ENCODE data around the gene SLC26A6.

The SLC26A6 gene

DNA sequence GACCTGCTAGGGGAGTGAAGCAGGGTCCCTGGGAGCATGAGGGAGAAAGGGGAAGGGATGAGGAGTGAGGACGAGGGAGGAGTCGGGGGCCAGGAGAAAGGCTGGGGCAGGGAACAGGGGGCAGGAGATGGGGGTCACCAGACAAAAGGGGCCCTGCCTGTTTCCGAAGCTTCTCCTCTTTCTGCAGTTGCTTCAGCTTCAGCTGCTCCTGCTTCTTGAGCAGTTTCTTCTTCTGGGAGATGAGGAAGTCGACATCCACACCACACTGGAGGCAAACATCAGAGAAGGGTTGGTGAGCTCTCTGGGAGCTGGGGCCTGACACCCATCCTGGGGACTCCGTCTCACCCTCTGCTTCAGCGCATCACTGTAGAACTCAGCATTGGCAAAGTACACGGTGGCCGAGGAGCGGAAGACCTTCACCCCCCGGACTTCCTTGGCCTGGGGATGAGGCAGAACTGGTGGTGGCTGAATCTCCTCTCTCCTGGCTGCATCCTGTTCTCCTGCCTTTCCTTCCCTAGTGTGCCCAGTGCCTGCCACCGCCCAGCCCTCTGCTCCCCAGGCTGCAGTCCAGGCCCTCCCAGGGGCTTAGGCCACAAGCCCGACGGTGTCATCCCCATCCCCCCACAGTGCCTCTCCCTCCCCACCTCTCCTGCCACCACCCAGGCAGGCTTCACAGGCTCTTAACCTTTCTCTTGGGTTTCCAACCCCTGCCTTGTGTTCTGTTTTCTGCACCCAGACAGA, 6.8 kb downstream of the SLC26A6 start:
- peaks cover 13% of the 10 kb centered on the region for H3K4me1 Mint-ChIP-seq
- ATAC-seq, result no peak
- H3K36me3 Mint-ChIP-seq, result peaks cover 55% of the 10 kb centered on the region
- peak overlapping the region; percentile 61 for H3K27ac Mint-ChIP-seq
- H3K9me3 Mint-ChIP-seq, result no peaks in the 10 kb centered on the region
- no peak overlapping the region for H3K4me3 Mint-ChIP-seq
- no peak for DNase-seq (ENCODE audit: low spot score in 2 of 2)

DNA sequence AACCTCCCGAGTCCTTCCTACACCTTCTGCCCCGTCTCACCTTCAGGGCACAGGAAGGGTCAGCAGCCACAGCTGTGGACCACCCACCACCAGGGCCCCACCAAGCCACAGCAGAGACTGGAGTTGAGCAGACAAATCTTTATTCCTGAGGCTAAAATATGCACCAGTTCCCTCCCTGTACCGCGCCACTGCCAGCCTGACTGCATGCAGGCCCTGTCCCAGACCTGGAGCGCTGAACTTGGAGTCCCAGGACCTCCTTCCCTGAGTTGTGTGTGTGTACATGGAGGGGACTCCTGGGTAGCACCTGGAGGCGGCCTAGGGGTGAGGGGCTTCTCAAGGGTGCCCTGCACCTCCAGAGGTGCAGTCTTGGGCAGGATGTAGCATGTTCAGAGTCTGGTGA, 9.7 kb downstream of the SLC26A6 start:
- Mint-ChIP-seq H3K9me3 (no peaks in the 10 kb centered on the region), H3K4me1 (peaks cover 7% of the 10 kb centered on the region), H3K27ac (no peak overlapping the region), H3K36me3 (peaks cover 42% of the 10 kb centered on the region), H3K4me3 (no peak overlapping the region)
- ATAC-seq (no peak), DNase-seq (ENCODE audit: low spot score in 2 of 2) (no peak)

DNA sequence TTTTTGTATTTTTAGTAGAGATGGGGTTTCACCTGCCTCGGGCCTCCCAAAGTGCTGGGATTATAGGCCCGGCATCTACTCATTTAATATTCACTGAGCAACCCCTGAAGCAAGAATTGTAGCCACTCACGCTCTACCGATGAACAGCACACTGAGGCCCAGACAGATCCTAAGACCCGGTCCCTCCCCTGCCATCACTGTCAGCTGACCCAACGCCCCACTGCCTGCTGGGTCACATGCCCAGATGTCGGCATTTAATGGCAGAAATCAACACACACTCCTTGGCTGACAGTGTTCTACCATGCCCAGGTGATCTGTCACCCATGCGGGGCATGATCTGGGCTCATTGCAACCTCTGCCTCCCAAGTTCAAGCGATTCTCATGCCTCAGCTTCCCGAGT, 10.5 kb downstream of the SLC26A6 start:
- Mint-ChIP-seq H3K27ac (peak overlapping the region; percentile 69), H3K4me1 (peaks cover 7% of the 10 kb centered on the region)
- ATAC-seq, result no peak

DNA sequence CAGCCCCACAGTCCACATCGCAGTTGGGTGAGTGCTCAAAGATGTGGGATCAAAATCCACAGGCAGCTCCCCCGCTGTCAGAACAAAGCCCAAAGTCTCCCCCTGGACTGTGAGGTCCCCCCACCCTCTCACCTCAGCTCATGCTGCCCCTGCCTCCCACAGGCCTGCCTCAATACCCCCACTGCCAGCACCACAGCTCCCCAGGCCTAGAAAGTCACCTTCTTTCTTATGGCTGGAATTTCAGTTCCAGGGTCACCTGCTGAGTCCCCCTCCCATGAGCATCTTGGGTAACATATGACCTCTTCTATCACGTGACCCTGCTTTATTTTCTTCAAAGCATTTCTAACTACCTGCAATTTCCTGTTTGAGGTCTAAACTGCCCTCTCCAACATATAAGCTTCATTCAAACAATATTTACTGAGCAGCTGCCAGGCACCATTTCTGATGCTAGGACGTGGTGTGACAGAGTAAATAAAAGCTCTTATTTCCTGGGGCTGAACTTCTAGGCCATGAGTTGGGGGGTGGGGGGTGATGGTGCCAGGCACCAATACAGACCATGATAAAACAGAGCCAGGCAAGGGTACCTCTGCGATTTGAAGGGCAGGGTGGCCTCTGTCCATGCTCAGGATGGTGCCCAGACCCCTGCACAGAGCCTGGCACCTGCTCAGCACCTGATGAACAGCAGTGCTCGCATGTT, 11.3 kb downstream of the SLC26A6 start:
- ATAC-seq, result no peak
- peaks cover 34% of the 10 kb centered on the region for H3K36me3 Mint-ChIP-seq
- DNase-seq (ENCODE audit: low spot score in 2 of 2), result no peak
- no peak overlapping the region for H3K4me3 Mint-ChIP-seq
- no peaks in the 10 kb centered on the region for H3K9me3 Mint-ChIP-seq
- peaks cover 7% of the 10 kb centered on the region for H3K4me1 Mint-ChIP-seq
- peak overlapping the region; percentile 69 for H3K27ac Mint-ChIP-seq

More for the DNA sequence above, 10.5 kb downstream of the SLC26A6 start:
- no peak overlapping the region for H3K4me3 Mint-ChIP-seq
- peaks cover 38% of the 10 kb centered on the region for H3K36me3 Mint-ChIP-seq
- no peak for DNase-seq (ENCODE audit: low spot score in 2 of 2)
- H3K9me3 Mint-ChIP-seq, result no peaks in the 10 kb centered on the region

DNA sequence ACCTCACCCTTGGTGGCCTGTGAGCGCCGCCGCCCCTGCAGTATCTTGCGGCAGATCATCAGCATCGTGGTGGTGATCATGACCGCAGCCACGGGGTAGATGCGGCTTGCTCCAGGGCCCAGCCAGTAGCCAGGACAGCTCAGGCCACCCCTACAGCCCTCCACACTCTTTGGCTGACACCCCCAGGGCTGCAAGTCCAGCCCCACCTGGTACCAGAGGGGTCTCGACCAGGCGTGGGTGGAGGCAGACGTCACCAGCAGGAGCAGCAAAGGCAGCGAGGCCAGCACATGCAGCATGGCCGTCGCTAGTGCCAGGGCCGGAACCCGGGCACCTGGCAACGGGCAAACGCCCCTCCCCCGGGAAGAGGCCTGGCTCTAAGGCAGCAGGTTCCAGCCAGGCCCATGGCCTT, 13.8 kb downstream of the SLC26A6 start, which contains the start of gene TMEM89:
TMEM89 (minus strand) TSS at position 309 of the 409 bp plus-strand sequence; CDS start at position 296, 13 bp downstream.
- peaks cover 7% of the 10 kb centered on the region for H3K9me3 Mint-ChIP-seq
- DNase-seq (ENCODE audit: low spot score in 2 of 2), result no peak
- no peak for ATAC-seq
- H3K4me3 Mint-ChIP-seq, result no peak within 1 kb of the TSS
- peaks cover 12% of the 10 kb centered on the region for H3K36me3 Mint-ChIP-seq
- H3K27ac Mint-ChIP-seq, result no peak within 1 kb of the TSS
- H3K4me1 Mint-ChIP-seq, result no peaks in the 10 kb centered on the region

DNA sequence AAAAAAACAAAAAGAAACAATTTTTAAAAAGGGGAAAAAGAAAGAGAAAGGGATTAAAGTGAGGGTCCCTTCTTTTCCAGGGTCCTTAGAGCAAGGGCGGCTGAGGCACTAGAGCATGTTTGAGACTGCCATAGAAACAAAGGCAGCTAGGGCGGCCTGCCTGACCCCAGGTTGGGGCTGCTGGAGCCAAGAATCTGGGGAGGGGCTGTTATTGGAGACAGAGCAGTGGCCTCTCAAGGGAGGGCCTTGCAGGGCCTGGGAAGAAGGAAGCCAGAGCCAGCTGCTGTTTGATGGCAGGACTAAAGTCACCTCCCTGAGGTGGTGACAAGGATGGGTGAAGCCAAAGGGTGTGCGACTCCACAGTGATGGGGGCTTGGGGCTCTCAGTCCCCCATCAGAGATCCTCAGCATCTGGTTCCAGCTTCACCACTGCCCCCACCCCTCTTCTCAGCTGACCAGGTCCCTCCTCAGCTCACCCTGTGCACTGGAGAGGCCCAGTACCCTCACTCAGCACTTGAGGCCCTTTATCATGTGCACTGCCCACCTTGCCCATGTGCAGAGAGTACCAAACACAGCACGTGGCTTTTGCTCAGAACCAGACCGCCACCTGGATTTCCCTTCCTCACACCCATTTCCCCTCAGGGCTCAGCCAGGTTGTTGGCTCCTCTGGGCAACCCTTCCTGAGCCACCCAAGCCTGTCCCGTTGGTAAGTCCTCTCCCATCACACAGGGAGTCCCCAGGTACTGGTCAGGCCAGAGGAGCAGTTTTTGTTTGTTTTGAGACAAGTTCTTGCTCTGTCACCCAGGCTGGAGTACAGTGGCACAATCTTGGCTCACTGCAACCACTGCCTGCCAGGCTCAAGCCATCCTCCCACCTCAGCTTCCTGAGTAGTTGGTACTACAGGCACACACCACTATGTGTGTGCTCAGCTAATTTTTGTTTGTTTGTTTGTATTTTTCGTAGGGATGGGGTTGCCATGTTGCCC, 15.4 kb downstream of the SLC26A6 start:
- ATAC-seq (peak; percentile 26), DNase-seq (ENCODE audit: low spot score in 2 of 2) (no peak)
- Mint-ChIP-seq H3K4me3 (no peak overlapping the region), H3K27ac (peak overlapping the region; percentile 55), H3K36me3 (no peaks in the 10 kb centered on the region), H3K9me3 (peaks cover 7% of the 10 kb centered on the region), H3K4me1 (no peaks in the 10 kb centered on the region)

DNA sequence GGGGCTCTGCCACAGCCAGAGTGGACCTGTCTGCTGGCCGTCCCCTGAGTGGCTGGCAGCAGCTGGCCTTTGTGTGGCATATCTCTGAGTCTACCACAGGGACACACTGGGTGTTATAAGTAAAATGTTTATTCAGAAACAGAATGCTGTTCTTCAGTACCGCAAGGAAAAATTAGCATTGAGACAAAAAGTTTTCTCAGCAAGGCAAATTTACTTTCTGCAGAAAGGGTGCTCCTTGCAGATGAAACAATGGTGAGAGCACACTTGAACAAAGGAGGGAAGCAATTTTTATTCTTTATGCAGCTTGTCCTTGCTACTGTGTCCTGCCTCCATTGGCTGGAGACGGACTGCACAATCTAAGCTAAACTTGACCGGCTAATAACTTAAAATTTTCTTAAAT, 17.7 kb downstream of the SLC26A6 start:
- H3K27ac Mint-ChIP-seq, result no peak overlapping the region
- peaks cover 7% of the 10 kb centered on the region for H3K9me3 Mint-ChIP-seq
- no peak overlapping the region for H3K4me3 Mint-ChIP-seq
- peaks cover 12% of the 10 kb centered on the region for H3K4me1 Mint-ChIP-seq
- no peak for ATAC-seq
- no peaks in the 10 kb centered on the region for H3K36me3 Mint-ChIP-seq
- DNase-seq (ENCODE audit: low spot score in 2 of 2), result no peak

DNA sequence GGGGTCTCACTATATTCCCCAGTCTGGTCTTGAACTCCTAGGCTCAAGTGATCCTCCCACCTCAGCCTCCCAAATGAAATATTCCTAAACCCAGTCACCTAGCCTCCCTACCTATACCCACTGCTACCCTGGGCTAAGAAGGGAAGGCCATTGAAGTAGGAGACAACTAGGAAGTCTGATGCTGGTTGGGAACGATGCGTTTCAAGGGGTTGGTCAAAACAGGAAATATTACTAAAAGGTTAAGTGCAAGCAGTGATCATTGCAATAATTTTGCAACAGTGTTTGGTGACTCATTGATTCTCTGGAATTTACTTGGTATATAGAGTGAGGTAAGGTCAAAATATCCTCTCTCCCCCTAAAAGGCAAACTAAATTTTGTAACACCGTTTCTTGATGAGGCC, 21.2 kb downstream of the SLC26A6 start:
- Mint-ChIP-seq H3K4me3 (peak overlapping the region; percentile 11), H3K27ac (peak overlapping the region; percentile 90), H3K4me1 (peaks cover 18% of the 10 kb centered on the region), H3K36me3 (peaks cover 9% of the 10 kb centered on the region), H3K9me3 (peaks cover 7% of the 10 kb centered on the region)
- ATAC-seq (peak; percentile 68), DNase-seq (ENCODE audit: low spot score in 2 of 2) (peak in 1 of 2 donors; percentile 60)

DNA sequence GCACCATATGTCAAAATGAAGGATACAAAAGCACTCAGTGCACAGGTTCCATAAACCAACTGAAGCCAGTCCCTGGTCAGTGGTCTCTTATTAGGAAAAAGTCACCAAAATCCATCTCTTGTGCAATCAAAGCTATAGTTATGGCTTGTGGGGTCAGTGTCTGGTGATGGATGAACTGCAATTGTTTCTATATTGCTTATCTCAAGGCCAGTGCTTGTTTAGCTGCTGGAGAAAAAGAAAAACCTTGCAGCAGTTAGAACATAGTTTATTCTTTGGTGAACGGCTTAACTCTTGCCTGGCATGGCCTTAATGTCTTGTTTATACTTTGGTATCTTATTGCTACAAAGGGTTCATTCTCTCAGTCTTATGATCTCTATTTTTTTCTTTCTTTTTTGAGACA, 23.0 kb downstream of the SLC26A6 start:
- peaks cover 25% of the 10 kb centered on the region for H3K36me3 Mint-ChIP-seq
- H3K27ac Mint-ChIP-seq, result peak overlapping the region; percentile 87
- no peak for ATAC-seq
- peaks cover 3% of the 10 kb centered on the region for H3K9me3 Mint-ChIP-seq
- H3K4me1 Mint-ChIP-seq, result peaks cover 27% of the 10 kb centered on the region
- DNase-seq (ENCODE audit: low spot score in 2 of 2), result no peak
- H3K4me3 Mint-ChIP-seq, result no peak overlapping the region

DNA sequence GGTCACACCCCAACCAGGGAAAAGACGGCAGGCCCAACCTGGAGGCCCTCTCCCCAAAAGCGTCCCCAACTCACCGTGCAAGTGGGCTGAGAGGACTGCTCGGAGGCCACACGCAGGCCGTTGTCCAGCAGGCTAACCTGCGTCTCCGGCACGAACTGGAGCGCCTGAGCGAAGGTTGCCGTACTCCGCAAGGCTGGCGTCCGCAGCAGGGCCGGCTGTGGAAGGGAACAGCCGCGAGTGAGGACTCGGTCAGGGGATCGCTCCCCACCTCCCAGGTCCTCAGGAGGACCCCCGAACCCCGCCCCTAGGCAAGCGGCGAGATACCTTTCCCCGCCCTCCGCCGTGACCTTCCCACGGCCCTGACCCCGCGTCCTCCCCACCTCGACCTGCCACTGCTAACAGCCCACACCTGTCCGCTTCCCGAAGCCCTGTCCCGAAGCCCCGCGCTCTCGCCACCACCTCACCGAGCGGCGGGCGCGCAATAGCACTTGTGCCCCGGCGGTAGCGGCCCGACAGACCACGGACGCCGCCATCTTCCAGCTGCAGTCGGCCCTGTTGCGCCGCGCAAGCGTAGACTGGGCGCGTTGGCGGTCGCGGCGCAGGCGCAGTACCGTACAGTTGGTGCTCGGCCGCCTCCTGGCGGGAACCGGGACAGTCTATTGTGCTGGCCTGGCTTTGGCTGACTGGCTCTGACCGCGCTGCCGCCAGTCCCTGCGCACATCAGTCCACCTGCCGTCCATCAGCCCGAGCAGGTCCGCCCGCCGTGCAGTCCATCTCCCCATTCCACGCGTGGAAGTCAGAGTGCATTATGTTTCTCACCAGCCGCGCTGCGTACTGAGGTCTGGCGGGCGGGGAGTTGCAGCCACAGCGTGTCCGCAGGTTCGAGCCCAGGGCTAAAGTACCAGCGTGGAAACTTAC, 25.9 kb downstream of the SLC26A6 start, which contains the start of gene UQCRC1:
UQCRC1 (minus strand) TSS at position 559 of the 918 bp plus-strand sequence; CDS start at position 533, 26 bp downstream.
- H3K27ac Mint-ChIP-seq, result peak within 1 kb of the TSS; percentile 96
- peaks cover 55% of the 10 kb centered on the region for H3K36me3 Mint-ChIP-seq
- peak; percentile 97 for ATAC-seq
- H3K4me3 Mint-ChIP-seq, result peak within 1 kb of the TSS; percentile 96
- no peaks in the 10 kb centered on the region for H3K9me3 Mint-ChIP-seq
- peaks cover 25% of the 10 kb centered on the region for H3K4me1 Mint-ChIP-seq
- peak; percentile 90 to 95 for DNase-seq (ENCODE audit: low spot score in 2 of 2)

DNA sequence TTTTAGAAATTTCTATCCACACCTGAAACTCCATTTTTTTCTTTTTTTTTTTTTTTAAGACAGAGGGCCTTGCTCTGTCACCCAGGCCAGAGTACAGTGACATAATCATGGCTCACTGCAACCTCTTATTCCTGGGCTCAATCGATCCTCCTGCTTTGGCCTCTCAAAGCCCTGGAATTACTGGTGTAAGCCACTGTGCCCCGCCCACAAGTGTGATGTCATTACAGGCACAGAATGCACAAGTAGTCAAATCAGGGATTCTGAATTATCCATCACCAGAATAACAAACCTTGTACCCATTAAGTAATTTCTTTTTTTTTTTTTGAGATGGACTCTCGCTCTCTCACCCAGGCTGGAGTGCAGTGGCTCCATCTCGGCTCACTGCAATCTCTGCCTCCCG, 27.7 kb downstream of the SLC26A6 start:
- no peak for DNase-seq (ENCODE audit: low spot score in 2 of 2)
- ATAC-seq, result no peak
- Mint-ChIP-seq H3K27ac (no peak overlapping the region), H3K36me3 (peaks cover 73% of the 10 kb centered on the region), H3K4me1 (peaks cover 14% of the 10 kb centered on the region), H3K9me3 (no peaks in the 10 kb centered on the region), H3K4me3 (no peak overlapping the region)

DNA sequence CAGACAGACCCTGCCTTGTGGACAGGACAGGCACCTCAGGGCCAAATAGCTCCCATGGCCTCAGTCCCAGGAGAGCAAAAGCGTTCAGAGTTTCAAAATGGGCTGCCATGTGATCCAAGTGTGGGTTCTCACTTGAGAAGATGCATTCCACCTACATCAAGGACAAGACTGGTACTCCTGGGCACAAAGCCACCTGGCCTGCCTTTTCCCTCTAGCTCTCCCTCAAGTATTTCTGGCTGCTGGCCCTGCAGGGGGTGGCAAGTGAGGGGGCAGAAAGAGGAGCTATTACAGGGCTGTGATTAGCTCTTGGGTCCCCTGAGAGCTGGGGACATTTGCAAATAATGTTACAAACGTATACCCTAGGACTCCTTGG, 33.7 kb downstream of the SLC26A6 start:
- ATAC-seq (no peak), DNase-seq (ENCODE audit: low spot score in 2 of 2) (no peak)
- Mint-ChIP-seq H3K9me3 (no peaks in the 10 kb centered on the region), H3K4me3 (no peak overlapping the region), H3K36me3 (peaks cover 87% of the 10 kb centered on the region), H3K27ac (no peak overlapping the region), H3K4me1 (peaks cover 9% of the 10 kb centered on the region)

DNA sequence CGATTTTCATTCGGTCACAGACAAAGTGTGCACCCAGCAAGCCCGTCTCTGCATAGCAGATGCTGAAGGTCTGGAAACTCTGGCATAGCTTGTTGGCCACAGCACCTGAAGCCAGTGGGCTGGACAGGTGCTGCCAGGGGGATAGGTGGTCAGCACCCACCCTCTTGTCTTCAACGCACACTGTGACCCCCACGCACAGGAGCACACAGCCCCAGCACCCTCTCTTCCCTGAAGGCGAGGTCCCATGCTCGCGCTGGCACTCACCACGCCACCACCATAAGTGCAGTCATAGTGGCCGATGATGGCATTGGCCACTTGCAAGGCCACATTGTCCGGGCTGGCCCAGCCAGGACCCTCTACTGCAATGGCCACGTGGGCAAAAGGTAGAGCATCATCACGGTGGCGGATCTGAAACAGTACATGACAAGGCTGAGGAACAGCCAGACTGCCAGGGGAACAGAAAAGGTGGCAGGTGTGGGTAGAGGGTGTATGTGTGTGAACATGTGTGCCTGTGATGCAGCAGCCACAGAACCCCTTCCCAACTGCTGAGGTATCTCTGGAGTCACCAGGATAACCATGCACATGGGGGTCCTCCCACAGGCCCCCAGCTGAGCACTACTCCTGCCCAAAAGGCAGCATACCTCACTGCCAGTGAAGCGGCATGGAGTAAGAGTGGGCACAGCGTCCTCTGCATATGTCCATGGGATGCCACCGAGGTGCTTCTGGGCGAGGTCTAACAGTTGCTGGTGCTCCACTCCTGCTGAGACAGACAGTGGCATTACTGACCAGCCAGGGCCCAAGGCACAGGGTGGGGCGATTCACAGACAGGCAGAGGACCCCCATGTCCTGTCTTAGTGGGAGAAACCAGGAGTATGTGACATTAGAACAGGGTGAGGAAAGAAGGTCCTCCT, 34.3 kb downstream of the SLC26A6 start:
- Mint-ChIP-seq H3K4me3 (no peak overlapping the region), H3K36me3 (peaks cover 87% of the 10 kb centered on the region), H3K27ac (peak overlapping the region; percentile 71), H3K4me1 (peaks cover 15% of the 10 kb centered on the region), H3K9me3 (no peaks in the 10 kb centered on the region)
- DNase-seq (ENCODE audit: low spot score in 2 of 2), result no peak
- no peak for ATAC-seq
